Measurements from ENCODE around the gene CLN6.
"Not testable (repeated sequence)": the region's sequence is repeated elsewhere in the genome, so short reads cannot be mapped to it uniquely, and the experiment has no call there.

The CLN6 gene

DNA sequence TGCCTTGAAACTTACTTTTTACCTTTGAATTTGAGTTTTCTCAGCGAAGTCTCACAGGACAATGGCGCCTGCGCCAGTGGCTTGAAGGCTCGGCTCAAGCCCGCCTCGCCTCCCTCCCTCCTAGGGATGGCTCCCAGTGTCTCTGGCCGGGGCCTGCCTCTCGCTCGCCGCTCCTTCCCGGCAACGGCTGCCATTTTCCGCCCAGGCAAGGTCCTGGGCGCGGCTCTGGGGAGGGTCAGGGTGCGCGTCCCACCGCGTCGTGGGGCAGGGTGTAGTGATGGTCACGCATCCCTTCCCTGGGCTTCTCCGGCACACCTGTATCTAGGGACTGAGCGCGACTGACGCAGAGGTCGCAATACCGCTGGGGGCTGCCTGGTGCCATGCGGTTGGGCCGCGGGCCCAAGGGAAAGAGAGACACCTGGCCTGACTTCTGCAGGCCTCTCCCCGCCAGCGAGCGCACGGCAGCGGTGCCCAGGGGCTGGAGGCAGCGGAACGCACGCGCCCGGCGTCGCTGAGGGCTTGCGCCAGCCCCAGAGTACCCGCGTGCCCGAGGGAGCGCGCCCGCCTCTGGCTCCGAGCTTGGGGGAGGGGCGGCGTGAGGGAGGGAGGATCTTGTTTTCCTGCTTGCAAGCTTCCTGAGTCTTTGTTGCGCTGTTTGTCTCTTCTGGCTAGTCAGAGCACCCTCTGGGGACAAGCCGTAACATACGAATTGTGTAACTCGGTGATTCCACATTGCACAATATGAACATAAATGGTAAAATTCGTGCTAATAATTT lies 27.3 kb upstream of the CLN6 start:
- no peak for DNase-seq (ENCODE audit: low read depth)

DNA sequence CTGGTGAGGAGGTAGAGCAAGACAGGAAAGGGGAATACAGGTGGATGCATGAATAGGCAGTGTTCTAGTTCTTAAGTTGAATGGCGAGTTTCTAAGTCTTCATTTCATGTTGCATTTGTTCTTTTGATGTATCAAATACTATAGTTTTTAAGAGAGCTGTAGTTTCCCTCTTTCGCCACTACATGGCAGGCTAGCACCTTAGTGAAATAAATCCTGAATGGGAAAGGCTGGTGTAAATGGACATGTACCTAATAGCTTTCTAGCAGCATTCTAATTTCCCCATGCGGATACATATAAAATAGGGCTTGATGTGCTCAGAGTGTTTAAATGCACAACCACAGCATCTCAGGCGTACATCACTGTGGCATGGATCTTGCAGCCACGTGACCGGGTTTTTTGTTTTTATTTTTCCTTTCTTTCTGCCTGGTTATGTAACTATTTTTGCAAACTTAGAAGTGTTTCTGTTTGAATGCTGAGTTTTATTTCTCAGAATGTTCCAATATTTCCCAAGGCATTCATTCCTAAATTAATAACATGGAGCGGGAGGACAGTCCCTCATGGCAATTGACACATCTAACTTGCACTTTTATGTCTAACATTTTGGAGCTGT lies 23.5 kb upstream of the CLN6 start:
- DNase-seq (ENCODE audit: low read depth) = no peak

DNA sequence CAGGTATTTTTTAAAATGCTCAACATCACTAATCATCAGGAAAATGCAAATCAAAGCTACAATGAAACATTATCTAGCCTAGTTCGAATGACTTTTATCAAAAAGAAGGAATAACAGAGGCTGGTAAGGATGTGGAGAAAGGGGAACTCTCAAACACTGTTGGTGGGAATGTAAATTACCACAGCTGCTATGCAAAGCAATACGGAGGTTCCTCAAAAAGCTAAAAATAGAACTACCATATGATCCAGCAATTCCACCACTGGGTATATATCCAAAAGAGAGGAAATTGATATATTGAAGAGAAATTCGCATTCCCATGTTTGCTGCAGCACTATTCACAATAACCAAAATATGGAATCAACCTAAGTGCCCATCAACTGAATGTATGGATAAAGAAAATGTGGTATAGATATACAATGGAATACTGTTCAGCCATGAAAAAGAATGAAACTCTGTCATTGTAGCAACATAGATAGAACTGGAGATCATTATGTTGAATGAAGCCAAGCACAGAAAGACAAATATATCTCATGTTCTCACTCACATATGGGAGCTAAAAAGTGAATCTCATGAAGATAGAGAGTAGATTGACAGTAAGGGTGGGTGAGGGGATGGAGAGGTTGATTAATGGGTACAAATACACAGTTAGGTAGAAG lies 19.7 kb upstream of the CLN6 start:
- no peak for DNase-seq (ENCODE audit: low read depth)

DNA sequence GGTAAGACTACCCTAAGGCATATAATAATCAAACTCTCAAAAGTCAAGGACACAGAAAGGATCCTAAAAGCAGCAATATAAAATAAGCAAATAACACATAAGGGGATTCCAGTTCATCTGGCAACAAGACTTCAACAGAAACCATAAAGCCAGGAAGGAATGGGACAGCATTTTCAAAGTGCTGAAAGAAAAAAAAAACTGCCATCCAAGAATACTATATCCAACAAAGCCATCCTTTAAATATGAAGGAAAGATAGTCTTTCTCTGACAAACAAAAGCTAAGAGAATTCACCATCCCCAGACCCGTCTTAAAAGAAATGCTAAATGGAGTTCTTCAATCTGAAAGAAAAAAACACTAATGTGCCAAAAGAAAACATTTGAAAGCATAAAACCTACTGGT lies 14.7 kb upstream of the CLN6 start:
- no peak for DNase-seq (ENCODE audit: low read depth)

DNA sequence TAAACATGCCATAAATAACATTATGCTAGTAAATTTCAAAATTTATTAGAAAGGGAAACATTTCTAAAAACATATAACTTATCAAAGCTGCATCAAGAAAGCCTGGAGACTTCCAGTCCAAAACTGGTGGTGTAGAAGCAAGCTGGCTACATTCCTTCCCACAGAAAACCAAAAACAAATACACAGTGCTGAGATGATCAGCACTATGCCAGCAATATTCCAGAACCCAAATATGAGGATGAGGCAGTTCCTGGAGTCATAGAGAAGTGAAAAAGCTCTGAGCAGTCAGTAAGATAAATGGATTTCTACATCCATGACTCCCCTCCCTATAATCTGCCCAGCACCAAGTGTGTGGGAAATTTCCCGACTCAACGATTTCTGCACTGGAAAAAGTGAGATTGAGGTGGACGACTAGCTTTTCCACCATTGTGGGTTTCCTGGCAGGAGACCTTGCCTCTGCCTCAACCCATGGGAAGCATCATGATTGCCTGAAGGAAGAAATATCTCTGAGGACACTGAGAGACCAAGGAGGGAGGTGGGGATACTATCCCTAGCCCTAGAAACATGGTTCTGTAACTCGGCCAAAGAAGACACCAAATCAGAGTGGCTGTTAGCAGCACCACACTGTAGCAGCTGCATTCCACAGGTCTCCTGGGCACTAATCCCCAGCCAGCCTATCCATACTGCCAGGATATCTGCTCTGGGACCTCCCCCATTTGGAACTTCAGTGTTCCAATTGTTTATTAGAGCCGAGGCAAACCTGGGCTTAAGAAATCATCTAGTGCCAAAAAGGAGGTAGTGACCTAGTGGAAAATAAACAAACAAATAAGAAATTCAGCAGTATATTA lies 11.8 kb upstream of the CLN6 start:
- DNase-seq (ENCODE audit: low read depth) = no peak

DNA sequence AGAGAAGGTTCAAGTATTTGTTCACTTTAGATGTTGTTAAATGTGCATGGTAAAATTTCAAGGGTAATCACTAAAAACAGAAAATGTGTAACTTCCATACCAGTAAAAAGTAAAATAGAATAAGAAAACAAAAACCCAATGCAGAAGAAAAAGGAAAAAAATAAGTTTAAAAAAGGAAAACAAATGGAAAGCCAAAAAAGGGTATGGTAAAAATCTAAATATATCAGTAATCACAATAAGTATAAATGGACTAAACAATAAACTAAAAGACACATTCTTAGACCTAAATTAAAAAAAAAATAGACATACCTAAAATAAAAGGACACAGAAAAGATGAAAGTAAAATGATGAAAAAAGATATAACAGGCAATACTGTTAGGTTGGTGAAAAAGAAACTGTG lies 9.5 kb upstream of the CLN6 start:
- no peak for DNase-seq (ENCODE audit: low read depth)

DNA sequence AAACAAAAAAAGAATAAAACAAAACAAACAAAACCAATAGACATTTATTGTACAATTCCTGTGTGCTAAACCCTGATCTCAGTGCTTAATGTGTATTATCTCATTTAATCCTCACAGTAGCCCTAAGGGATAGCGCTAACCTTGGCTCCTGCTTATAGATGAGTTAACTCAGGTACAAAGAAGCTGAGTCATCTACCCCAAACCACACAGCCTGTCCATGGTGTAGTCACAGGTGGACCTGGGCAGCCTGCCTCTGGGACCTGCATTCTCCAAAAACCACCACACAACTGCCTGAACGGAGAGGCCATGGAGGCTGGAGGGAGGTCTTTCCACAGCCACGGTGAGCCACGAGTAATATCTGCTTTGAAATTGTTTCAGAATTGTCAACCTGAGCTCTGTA lies 5.5 kb upstream of the CLN6 start:
- DNase-seq (ENCODE audit: low read depth) = no peak

DNA sequence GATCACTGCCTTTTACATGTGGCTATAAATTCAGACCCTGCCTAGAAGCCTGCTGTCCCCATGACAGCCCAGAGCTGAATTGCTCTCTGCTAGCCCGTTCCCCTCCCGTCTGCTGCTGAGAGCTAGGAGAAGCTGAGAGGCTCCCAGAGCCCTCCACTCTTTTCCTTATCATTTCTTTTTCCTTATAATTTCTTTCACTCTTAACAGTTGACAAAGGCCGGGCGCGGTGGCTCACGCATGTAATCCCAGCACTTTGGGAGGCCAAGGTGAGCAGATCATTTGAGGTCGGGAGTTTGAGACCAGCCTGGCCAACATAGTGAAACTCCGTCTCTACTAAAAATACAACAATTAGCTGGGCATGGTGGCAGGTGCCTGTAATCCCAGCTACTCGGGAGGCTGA lies 5.0 kb upstream of the CLN6 start:
- DNase-seq (ENCODE audit: low read depth) = not testable (repeated sequence)

DNA sequence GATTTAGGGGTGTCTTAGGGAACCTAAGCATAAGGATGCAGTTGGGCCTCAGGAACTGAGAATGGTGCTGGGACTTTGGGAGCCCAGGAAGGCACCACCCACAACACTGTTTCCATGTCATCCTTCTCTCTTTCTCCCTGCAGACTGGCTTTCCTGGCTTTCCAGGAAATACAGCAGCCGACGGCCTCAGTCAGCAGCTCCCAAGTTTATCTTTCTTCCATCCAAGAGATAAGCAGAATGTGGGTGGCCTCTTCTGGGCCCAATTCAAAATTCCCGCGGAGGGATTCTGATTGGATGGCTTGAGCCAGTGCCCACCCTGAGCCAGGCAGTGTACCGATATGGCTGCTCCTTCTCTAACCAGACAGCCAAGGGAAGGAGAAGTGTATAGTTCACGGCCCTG lies 4.5 kb upstream of the CLN6 start:
- no peak for DNase-seq (ENCODE audit: low read depth)

DNA sequence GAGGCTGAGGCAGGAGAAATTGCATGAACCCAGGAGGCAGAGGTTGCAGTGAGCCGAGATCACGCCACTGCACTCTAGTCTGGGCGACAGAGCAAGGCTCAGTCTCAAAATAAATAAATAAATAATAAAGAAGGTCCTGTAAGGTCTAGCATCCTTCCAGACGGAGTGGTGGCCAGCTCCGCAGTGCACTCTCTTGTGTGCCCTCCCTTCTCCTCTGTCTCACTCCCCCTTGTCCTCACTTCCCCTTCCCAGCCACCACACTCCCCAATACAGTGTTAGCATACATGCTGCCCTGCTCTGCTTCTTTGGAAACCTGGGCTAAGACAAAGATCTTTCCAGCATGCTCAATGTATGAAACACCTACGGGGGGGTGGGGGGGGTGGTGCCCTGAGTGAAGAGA lies 3.4 kb upstream of the CLN6 start:
- DNase-seq (ENCODE audit: low read depth) = no peak

DNA sequence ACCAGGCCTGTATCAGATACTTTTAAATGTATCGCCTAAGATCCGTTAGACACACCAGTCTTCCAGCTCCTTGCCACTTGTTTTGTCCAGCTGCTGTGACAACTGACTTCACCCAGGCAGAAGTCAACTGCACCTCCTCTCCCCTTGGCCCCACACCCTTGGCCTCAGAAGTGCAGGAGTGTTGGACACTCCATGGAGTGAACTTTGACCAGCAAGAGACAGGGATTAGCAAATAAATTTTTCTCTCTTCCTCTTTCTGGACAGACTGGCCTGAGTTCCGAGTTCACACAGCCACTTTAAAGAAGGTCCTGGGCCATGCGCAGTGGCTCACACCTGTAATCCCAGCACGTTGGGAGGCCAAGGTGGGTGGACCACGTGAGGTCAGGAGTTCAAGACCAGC lies 2.9 kb upstream of the CLN6 start:
- DNase-seq (ENCODE audit: low read depth) = no peak

DNA sequence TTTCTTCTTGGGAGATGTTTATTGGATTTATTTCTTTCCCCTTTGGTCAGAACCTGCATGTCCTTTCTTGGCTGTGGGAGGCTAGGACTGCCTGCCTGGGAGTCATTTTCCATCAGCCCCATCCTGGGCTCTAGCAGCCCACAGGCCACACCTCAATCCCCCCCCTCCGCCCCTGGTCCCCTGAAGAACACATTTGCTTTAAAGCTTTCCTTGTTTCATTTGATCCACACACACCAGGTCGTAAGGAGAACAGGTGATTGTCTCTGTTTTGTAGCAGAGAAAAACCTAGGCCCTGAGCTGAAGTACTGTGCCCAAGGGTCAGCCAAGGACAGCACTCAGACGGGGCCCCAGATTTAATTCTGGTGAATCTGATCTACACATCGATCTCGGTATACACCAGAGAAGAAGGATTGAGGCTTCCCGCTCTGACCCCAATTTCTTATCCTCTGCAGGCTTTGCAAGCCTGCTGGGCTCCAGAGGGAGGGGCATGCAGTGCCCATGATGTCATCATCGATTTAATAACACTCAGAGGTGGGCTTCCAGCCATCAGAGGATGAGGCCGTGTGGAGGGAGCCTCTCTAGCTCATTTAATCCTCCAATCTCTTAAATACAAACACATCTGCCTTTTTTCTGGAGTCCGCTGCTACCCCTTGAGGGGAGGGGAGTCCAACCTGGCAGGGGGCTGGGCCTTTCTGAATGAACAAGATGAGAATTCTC lies 1.7 kb upstream of the CLN6 start:
- DNase-seq (ENCODE audit: low read depth) = no peak

DNA sequence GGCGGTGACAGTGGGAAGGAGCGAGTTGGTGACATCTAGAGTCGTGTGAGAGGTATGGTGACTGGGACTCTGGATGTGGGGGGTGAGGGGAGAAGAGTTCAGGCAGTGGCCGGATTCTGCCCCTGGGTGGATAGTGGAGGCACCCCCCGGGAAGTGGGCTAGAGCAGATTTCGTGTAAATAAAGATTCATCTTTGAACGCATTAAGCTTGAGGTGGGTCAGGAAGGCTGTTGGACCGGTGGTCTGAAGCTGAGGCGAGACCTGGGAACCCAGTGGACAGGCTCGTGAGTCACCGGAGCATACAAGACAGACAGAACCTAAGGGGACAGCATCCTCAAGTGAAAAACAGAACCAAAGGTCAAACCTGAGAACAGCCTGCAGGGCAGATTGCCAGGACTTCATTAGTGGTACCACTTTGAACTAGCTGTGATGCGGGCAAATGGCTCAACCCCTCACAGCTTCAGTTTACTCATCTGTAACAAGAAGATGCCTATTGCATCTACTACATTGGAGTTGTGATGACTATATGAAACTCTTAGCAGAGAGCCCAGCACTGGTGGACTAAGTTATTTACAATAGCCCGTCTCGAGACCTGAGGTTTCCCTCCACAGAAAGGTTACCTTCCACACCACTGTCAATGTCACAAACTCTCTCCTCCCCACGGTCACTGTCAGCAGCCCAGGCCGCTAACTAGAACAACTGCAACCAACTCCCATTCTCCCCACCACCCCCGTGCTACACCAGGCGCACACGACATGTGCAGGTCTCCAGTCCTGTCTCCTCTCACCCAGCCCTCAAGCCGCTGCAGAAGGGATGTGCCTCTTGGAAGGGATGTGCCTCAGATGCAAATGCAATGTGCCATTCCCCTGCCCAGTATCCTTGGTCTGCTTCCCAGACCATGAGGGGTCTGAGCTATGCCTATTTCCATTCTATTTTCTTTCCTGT lies 901 bp upstream of the CLN6 start:
- no peak for DNase-seq (ENCODE audit: low read depth)

DNA sequence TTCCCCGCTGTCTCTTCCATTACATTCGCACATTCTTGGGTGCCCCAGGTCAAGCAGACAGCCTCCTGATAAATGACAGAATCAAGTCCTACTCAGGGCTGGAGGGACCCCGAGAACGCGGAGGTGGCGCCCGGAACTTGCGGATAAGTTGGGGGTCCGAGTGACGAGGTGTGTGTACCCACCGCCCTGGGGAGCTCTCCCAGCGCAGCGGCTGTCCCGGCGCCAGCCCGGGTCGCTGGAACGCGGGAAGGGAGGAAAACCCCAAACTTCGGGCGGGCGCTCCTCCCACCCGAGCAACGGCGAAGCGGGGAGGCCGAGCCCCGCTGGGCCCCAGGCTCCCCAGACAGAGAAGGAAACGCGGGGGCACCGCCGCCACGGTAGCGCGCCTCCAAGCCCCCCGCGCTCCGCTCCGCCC lies 550 bp downstream of the CLN6 start:
- DNase-seq (ENCODE audit: low read depth) = no peak

DNA sequence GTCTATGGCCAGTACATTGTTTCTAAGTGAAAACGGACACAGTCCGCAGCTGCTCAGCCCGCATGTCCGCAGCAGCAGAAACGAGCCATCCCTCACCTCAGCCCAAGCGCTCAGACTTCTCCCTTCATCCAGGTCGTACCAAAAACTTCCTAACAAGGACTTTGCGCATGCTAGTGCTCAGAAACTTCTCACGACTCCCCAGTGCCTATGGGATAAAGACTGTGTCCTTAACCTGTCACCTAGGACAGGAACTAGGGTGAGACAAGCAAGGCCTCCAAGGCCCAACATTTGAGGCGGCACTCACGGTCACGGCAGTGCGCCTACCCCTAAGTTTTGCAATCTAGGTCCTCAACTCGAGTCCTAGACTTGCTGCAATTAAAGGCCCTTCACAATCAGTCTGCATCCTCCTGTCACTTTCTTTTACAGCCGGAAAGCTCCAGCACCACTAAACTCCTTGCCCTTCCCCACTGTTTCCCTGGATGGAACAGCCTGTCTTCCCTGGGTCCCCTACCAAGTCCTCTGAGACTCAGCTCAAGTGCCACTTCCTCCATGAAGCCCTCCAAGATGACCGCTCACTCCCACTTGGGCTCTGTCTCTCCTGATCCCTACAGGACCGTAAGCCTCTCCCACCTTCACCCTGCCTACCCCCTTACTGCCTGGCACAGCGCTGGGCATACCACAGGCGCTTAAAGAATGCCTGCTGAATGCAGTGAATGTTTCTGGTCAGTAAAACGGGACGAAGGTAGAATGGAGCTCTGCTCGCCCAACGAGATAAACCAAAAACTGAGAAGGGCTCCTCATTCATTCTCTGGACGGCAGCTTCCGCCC lies 1.2 kb downstream of the CLN6 start:
- no peak for DNase-seq (ENCODE audit: low read depth)

DNA sequence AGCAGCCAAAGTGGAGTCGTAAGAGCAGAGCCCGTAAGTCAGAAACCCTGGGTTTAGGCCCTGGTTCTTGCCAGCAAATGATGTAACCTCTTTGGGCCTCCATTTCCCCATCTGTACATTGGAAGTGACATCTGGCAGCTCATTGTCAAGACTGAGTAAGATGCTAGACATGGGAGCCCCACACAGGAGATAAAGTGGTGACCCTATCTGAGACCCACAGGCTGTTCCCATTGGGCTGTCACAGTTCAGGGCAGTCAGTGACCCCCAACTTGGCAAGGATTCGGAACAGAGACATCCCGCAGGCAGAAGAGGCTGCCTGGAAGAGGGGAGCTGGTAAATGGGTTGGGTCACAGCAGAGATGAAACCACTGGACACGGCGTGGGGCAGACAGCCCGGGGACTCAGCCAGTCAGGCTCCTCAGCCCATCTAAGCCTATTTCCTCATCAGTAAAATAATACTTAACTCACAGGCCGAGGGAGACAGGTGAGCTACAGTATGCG lies 1.8 kb downstream of the CLN6 start:
- no peak for DNase-seq (ENCODE audit: low read depth)

DNA sequence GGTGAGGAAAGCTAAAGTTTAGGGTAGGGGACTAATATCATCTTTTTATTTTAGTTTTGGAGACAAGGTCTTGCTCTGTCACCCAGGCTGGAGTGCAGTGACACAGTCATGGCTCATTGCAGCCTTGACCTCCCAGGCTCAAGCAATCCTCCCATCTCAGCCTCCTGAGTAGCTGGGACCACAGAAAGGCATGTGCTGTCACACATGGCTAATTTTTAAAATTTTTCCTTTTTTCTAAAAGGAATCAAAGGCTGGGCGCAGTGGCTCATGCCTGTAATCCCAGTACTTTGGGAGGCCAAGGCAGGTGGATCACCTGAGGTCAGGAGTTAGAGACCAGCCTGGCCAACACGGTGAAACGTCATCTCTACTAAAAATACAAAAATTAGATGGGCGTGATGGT lies 4.1 kb downstream of the CLN6 start:
- DNase-seq (ENCODE audit: low read depth) = not testable (repeated sequence)

DNA sequence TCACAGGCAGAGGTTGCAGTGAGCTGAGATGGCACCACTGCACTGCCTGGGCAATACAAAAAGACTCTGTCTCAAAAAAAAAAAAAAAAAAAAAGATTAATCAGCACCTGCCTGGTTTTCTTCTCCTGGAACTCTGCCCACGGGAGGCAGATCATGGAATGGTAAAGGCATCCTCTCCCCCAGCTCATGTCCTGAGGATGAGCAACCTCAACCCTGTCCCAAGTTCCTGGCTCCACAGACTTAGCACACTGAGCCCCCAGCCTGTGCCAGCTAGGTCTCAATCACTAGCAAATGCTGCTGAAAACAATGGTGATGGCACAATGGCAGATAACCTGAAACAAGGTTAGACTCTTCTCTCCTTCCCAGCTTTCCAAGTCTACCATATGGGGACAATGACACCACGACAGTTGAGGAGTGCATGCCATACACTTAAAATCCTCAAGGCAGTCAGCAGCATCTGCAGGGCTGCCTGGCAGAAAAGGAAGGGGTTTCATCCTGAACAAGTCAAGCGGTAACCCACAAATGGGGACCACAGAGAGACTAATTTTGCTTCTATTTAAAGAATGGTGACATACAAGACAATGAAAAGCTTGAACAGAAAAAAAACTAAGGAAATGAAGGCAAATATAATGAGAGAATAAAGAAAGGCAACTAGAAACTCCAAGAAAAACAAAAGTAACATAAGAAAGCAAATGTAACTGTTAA lies 4.8 kb downstream of the CLN6 start:
- DNase-seq (ENCODE audit: low read depth) = no peak

DNA sequence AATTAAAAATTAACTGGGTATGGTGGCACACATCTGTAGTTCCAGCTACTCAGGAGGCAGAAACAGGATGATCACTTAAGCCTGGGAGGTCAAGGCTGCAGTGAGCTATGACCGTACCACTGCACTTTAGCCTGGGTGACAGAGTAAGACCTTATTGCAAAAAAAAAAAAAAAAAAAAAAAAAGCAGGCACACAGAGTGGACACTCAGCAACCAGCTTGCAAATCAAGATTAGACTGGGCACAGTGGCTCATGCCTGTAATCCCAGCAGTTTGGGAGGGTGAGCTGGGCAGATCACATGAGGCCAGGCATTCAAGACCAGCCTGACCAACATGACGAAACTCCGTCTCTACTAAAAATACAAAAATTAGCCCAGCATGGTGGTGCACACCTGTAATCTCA lies 5.4 kb downstream of the CLN6 start:
- no peak for DNase-seq (ENCODE audit: low read depth)

Measured in stimulated activated CD8-positive, alpha-beta memory T cell treated with anti-CD3 and anti-CD28 coated beads, Interleukin-12 subunit alpha, Interleukin-12 subunit beta, amount 100 ng/mL, for 1 hour (primary cell).